HT-29 (cell line): ENCODE measurements around the gene NEU1. TPM values are rescaled to one million over a fixed set of nuclear protein-coding genes. Genes with fewer than 3 reads are reported as not detected.

ENCODE experiments used
- DNase-seq: peaks from one replicate; pipeline ENCODE4 v3.0.0-alpha.2; 2015; ENCODE audit warnings: low spot score
- total RNA-seq: library from RNA; depleted of rRNA; stranded (reverse); fragments of >200 nt; shearing (Covaris generic); gene quantifications from 2 replicates; pipeline ENCODE4 v1.2.3, GENCODE V29; 2014

The NEU1 gene
- total RNA-seq, 1 experiment from 2014 or later, result 82.3 TPM

- DNase-seq, result no peak
These were observed 33.9 kb upstream of the NEU1 start for GRCh38 chr6:31896493-31896855.

GRCh38 chr6:31892821-31893220 is 30.2 kb upstream of the NEU1 start:
- no peak for DNase-seq

GRCh38 chr6:31889331-31889972 is 26.8 kb upstream of the NEU1 start:
- DNase-seq, result no peak

- DNase-seq, result peak; percentile 25
These were observed 25.9 kb upstream of the NEU1 start for GRCh38 chr6:31888276-31889258.

- DNase-seq, result no peak
These were observed 24.8 kb upstream of the NEU1 start for GRCh38 chr6:31887173-31888007.

GRCh38 chr6:31886541-31886991 is 23.9 kb upstream of the NEU1 start:
- no peak for DNase-seq

GRCh38 chr6:31884528-31885035 is 22.0 kb upstream of the NEU1 start:
- DNase-seq, result no peak

- no peak for DNase-seq
These were observed 21.1 kb upstream of the NEU1 start for GRCh38 chr6:31883676-31884075.

- DNase-seq, result no peak
These were observed 19.7 kb upstream of the NEU1 start for GRCh38 chr6:31882344-31882743.

GRCh38 chr6:31881136-31881859 is 18.7 kb upstream of the NEU1 start:
- DNase-seq, result no peak

- no peak for DNase-seq
These were observed 18.0 kb upstream of the NEU1 start for GRCh38 chr6:31880616-31881015.

GRCh38 chr6:31879901-31880300 is 17.3 kb upstream of the NEU1 start:
- no peak for DNase-seq

GRCh38 chr6:31879143-31879542 is 16.5 kb upstream of the NEU1 start:
- no peak for DNase-seq

- peak; percentile 64 for DNase-seq
These were observed 16.1 kb upstream of the NEU1 start, which contains the start of gene SLC44A4 for GRCh38 chr6:31878726-31879125. Gene SLC44A4, minus strand, starts transcription at chr6:31878997. Its CDS starts 17 bp downstream, at chr6:31878980.

GRCh38 chr6:31878222-31878621 is 15.6 kb upstream of the NEU1 start:
- peak; percentile 38 for DNase-seq

- peak; percentile 87 for DNase-seq
These were observed 15.1 kb upstream of the NEU1 start for GRCh38 chr6:31877651-31878161.

- DNase-seq, result peak; percentile 85
These were observed 14.6 kb upstream of the NEU1 start for GRCh38 chr6:31877125-31877650.

- DNase-seq, result no peak
These were observed 13.7 kb upstream of the NEU1 start for GRCh38 chr6:31876357-31876756.

GRCh38 chr6:31875877-31876276 is 13.3 kb upstream of the NEU1 start:
- no peak for DNase-seq

- no peak for DNase-seq
These were observed 12.4 kb upstream of the NEU1 start for GRCh38 chr6:31874836-31875572.
